SW480 (cell line): ENCODE data around the gene MAGI1.

Experiments
- DNase-seq: peaks from one replicate; pipeline ENCODE4 v3.0.0-alpha.2; 2016; ENCODE audit warnings: low spot score

Gene MAGI1

GRCh38 chr3:65945953-65946352 lies 92.8 kb downstream of the MAGI1 start:
- no peak for DNase-seq

GRCh38 chr3:65945480-65945879 lies 93.2 kb downstream of the MAGI1 start:
- no peak for DNase-seq

- DNase-seq: no peak
Observed at GRCh38 chr3:65944252-65944651, 94.5 kb downstream of the MAGI1 start.

- DNase-seq: no peak
Observed at GRCh38 chr3:65939801-65940246, 98.9 kb downstream of the MAGI1 start.

- DNase-seq: no peak
Observed at GRCh38 chr3:65939184-65939583, 99.5 kb downstream of the MAGI1 start.

GRCh38 chr3:65938676-65939075 lies 100.0 kb downstream of the MAGI1 start:
- no peak for DNase-seq

- no peak for DNase-seq
Observed at GRCh38 chr3:65938147-65938546, 100.6 kb downstream of the MAGI1 start.

GRCh38 chr3:65936908-65937638 lies 101.6 kb downstream of the MAGI1 start:
- DNase-seq: no peak

GRCh38 chr3:65935724-65936123 lies 103.0 kb downstream of the MAGI1 start:
- DNase-seq: no peak

- no peak for DNase-seq
Observed at GRCh38 chr3:65930648-65931047, 108.1 kb downstream of the MAGI1 start.

GRCh38 chr3:65928110-65928509 lies 110.6 kb downstream of the MAGI1 start:
- no peak for DNase-seq

GRCh38 chr3:65927576-65927975 lies 111.1 kb downstream of the MAGI1 start:
- DNase-seq: peak; percentile 83

GRCh38 chr3:65925254-65925954 lies 113.3 kb downstream of the MAGI1 start:
- no peak for DNase-seq

GRCh38 chr3:65924762-65925161 lies 114.0 kb downstream of the MAGI1 start:
- peak; percentile 82 for DNase-seq

GRCh38 chr3:65922441-65922840 lies 116.3 kb downstream of the MAGI1 start:
- DNase-seq: no peak

- DNase-seq: no peak
Observed at GRCh38 chr3:65919826-65920225, 118.9 kb downstream of the MAGI1 start.

GRCh38 chr3:65915477-65915876 lies 123.2 kb downstream of the MAGI1 start:
- DNase-seq: no peak

- DNase-seq: no peak
Observed at GRCh38 chr3:65914740-65915367, 123.9 kb downstream of the MAGI1 start.

- no peak for DNase-seq
Observed at GRCh38 chr3:65914032-65914739, 124.5 kb downstream of the MAGI1 start.

GRCh38 chr3:65912647-65913046 lies 126.1 kb downstream of the MAGI1 start:
- DNase-seq: no peak

- DNase-seq: no peak
Observed at GRCh38 chr3:65908588-65908987, 130.1 kb downstream of the MAGI1 start.
